PFSK-1 (cell line): ENCODE data around the gene SYNC.

Experiments used
- FOXP2 ChIP-seq: optimal IDR thresholded peaks from 2 replicates; pipeline ENCODE3; 2011; ENCODE audit warnings: borderline replicate concordance, control low read depth, inconsistent platforms; ENCODE audit not compliant: insufficient read depth; ENCODE audit errors: extremely low read length, extremely low read depth
- POLR2AphosphoS5 ChIP-seq: IDR thresholded peaks from 2 replicates; pipeline ENCODE4 v1.6.1; 2012; ENCODE audit warnings: low read depth, mild to moderate bottlenecking, control low read depth, low read length, moderate library complexity
- REST ChIP-seq, 2 experiments: IDR thresholded peaks; 2 replicates each; pipeline versions ENCODE4 v1.6.1 to v1.8.0; 2011 to 2012; ENCODE audit warnings: low read depth in 2 of 2, low read length in 2 of 2, control low read depth in 1 of 2, inconsistent platforms in 1 of 2, mild to moderate bottlenecking in 1 of 2, moderate library complexity in 1 of 2; ENCODE audit not compliant: insufficient read depth in 1 of 2
- SIN3A ChIP-seq: IDR thresholded peaks from 2 replicates; pipeline ENCODE4 v1.6.1; 2012; ENCODE audit warnings: mild to moderate bottlenecking, low read length, moderate library complexity, borderline replicate concordance; ENCODE audit not compliant: insufficient read depth
- TAF1 ChIP-seq: IDR thresholded peaks from 2 replicates; pipeline ENCODE4 v1.6.1; 2012; ENCODE audit warnings: low read length, control low read depth, borderline replicate concordance; ENCODE audit not compliant: insufficient read depth

The SYNC gene

DNA sequence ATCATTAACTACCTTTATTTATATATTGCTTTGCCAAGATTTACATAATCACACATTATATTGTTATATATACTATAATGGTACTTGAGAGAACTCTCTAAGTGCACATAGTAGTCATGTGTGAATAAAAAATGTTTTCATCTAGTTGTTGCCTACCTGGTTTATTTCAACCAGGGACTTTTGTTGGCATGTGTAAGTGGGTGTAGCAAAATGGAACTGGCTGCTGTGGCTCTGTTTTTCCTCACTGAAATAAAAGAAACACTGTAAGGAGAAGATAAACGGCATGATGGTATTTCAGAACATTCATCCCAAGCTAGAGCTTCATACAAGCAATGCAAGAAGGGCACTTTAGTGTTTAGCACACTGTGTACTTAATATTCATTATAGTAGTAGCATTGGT lies 36.7 kb downstream of the SYNC start:
- TF ChIP-seq FOXP2 (no peak), TAF1 (no peak), POLR2AphosphoS5 (no peak), REST (IDR thresholded peaks at IDR 0.05; ENCODE audit: insufficient read depth in 1 of 2, low read depth in 2 of 2, low read length in 2 of 2) (no peak), SIN3A (no peak)

DNA sequence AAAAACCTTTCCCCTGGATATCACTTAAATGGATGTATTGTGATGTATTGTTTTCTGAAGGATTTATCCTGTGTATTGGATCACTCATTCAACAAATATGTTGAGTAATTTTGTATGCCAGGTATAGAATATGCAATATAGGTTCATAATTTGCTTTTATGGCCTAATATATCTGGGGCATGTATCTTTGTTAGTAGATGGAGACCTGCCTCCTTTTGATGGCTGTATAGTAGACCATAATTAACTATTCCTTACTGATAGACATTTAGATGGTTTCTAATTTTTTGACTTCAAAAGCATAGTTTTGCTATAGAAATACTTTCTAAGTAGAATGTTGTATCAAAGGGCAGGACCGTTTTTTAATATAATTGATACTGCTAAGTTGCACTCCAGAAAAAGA lies 43.0 kb downstream of the SYNC start:
- TF ChIP-seq REST (IDR thresholded peaks at IDR 0.05; ENCODE audit: insufficient read depth in 1 of 2, low read depth in 2 of 2, low read length in 2 of 2) = no peak
- TF ChIP-seq POLR2AphosphoS5 = no peak
- TF ChIP-seq SIN3A = no peak
- no peak for TF ChIP-seq FOXP2
- no peak for TF ChIP-seq TAF1

GRCh38 chr1:32652244-32652962 lies 50.2 kb downstream of the SYNC start:
- TF ChIP-seq SIN3A = no peak
- no peak for TF ChIP-seq POLR2AphosphoS5
- no peak for TF ChIP-seq TAF1
- TF ChIP-seq FOXP2 = no peak
- no peak for TF ChIP-seq REST (IDR thresholded peaks at IDR 0.05; ENCODE audit: insufficient read depth in 1 of 2, low read depth in 2 of 2, low read length in 2 of 2)

GRCh38 chr1:32651461-32652073 lies 51.0 kb downstream of the SYNC start:
- TF ChIP-seq POLR2AphosphoS5 (no peak), REST (IDR thresholded peaks at IDR 0.05; ENCODE audit: insufficient read depth in 1 of 2, low read depth in 2 of 2, low read length in 2 of 2) (no peak), SIN3A (no peak), FOXP2 (no peak), TAF1 (no peak)
